HL-60 (cell line): ENCODE data around the gene POLR2J.
"Not testable (repeated sequence)": the region's sequence is repeated elsewhere in the genome, so short reads cannot be mapped to it uniquely, and the experiment has no call there.

ENCODE experiments used
- DNase-seq, 2 experiments: peaks; one replicate each; pipeline ENCODE4 v3.0.0-alpha.2; 2010 to 2020; ENCODE audit warnings: low read depth in 1 of 2, low spot score in 1 of 2
- H3K27ac ChIP-seq: fragments of 250-450 bp; sonication (Bioruptor Pico); replicated peaks from 2 replicates; pipeline ENCODE4 v1.5.1; 2020; ENCODE audit warnings: mild to moderate bottlenecking, moderate library complexity
- H3K27me3 ChIP-seq: fragments of 250-450 bp; sonication (Bioruptor Pico); 2 replicates; pipeline ENCODE4 v1.5.1; 2021; ENCODE audit warnings: mild to moderate bottlenecking, moderate library complexity; ENCODE audit not compliant: insufficient read depth, poor library complexity, severe bottlenecking
- H3K4me3 ChIP-seq: replicated peaks from 2 replicates; pipeline ENCODE4 v1.5.1; 2011; ENCODE audit warnings: mild to moderate bottlenecking, control low read depth, low read length; ENCODE audit not compliant: insufficient read depth
- CTCF ChIP-seq: IDR thresholded peaks from one replicate; pipeline ENCODE4 v1.5.1; 2011; ENCODE audit warnings: low read length, control low read depth, inconsistent platforms; ENCODE audit not compliant: insufficient read depth
- GABPA ChIP-seq: IDR thresholded peaks from 2 replicates; pipeline ENCODE4 v1.6.1; 2012; ENCODE audit warnings: low read depth
- POLR2AphosphoS5 ChIP-seq: IDR thresholded peaks from 2 replicates; pipeline ENCODE4 v1.6.1; 2012; ENCODE audit warnings: low read depth
- REST ChIP-seq: IDR thresholded peaks from 2 replicates; pipeline ENCODE4 v1.6.1; 2012; ENCODE audit warnings: low read depth; ENCODE audit not compliant: insufficient replicate concordance
- SPI1 ChIP-seq: IDR thresholded peaks from 2 replicates; pipeline ENCODE4 v1.6.1; 2012; ENCODE audit warnings: low read depth, mild to moderate bottlenecking, borderline replicate concordance

POLR2J gene

GRCh38 chr7:102455596-102455995, 23.1 kb downstream of the POLR2J start:
- H3K4me3 ChIP-seq: no peak overlapping the region
- no peak overlapping the region for H3K27ac ChIP-seq
- H3K27me3 ChIP-seq: no peaks in the 10 kb centered on the region
- DNase-seq: no peak
- no peak for TF ChIP-seq SPI1
- TF ChIP-seq REST: no peak
- TF ChIP-seq CTCF: no peak
- TF ChIP-seq POLR2AphosphoS5: no peak
- no peak for TF ChIP-seq GABPA

- not testable (repeated sequence) for DNase-seq, H3K27ac ChIP-seq, H3K4me3 ChIP-seq, H3K27me3 ChIP-seq
Measured at GRCh38 chr7:102454932-102455331, 23.8 kb downstream of the POLR2J start.

- Histone ChIP-seq H3K27me3 (no peaks in the 10 kb centered on the region), H3K4me3 (no peak overlapping the region), H3K27ac (no peak overlapping the region)
- TF ChIP-seq CTCF (no peak), SPI1 (peak; percentile 65), GABPA (no peak), REST (no peak), POLR2AphosphoS5 (peak; percentile 39; the same call in 1 of the 2 replicates)
- DNase-seq: no peak
Measured at GRCh38 chr7:102454468-102454867, 24.3 kb downstream of the POLR2J start.

GRCh38 chr7:102453319-102453718, 25.4 kb downstream of the POLR2J start:
- Histone ChIP-seq H3K4me3 (no peak overlapping the region), H3K27me3 (no peaks in the 10 kb centered on the region), H3K27ac (no peak overlapping the region)
- TF ChIP-seq GABPA: no peak
- no peak for TF ChIP-seq REST
- TF ChIP-seq SPI1: no peak
- TF ChIP-seq CTCF: no peak
- TF ChIP-seq POLR2AphosphoS5: no peak
- no peak for DNase-seq
